HCT116 (cell line): ENCODE data around the gene CDKN2A. TPM values are rescaled to one million over a fixed set of nuclear protein-coding genes. Genes with fewer than 3 reads are reported as not detected.

ENCODE experiments used
- ATAC-seq: fragments of 200-7000 bp; cut with Tn5 transposase; 2 replicates; pipeline ENCODE4 v1.9.1; 2020; ENCODE audit warnings: mild to moderate bottlenecking, moderate library complexity
- BruUV-seq: library from RNA; stranded (reverse); fragments of 400-500 nt; replicated peaks from 2 replicates; lab custom pipeline; 2021; lab: Mats Ljungman, UMichigan
- CTCF ChIA-PET: fragments of 300-600 bp; sonication (Branson Sonifier 250); formaldehyde crosslinking; loops from one replicate; lab custom pipeline; 2021; ENCODE audit warnings: antibody characterized with exemption; lab: Charles Lee
- POLR2A ChIA-PET: fragments of 300-600, 350-600 bp; sonication (Branson Sonifier 250); formaldehyde crosslinking; loops from one replicate; lab custom pipeline; 2021; ENCODE audit warnings: antibody characterized with exemption; lab: Charles Lee
- RAD21 ChIA-PET, 2 experiments: fragments of 300-600 bp; sonication (Branson Sonifier 250); formaldehyde crosslinking; loops; one replicate each; lab custom pipeline; 2023; ENCODE audit warnings: low total read pairs in 2 of 2; ENCODE audit not compliant: uncharacterized antibody in 2 of 2, unreplicated experiment in 2 of 2, low non-redundant PET in 1 of 2; lab: Charles Lee
- DNase-seq: peaks from one replicate; pipeline ENCODE4 v3.0.0-alpha.2; 2010; ENCODE audit warnings: low read depth, low spot score
- H2AFZ ChIP-seq: fragments of 200-600 bp; shearing (Covaris generic), sonication (generic); 2 replicates; pipeline ENCODE4 v1.6.1; 2017; ENCODE audit warnings: low read depth, mixed run types, mixed read lengths, antibody characterized with exemption, low read length; ENCODE audit not compliant: poor library complexity, severe bottlenecking
- H3K27ac ChIP-seq: 2 replicates; pipeline ENCODE4 v1.5.1; 2012; ENCODE audit warnings: low read depth, low read length
- H3K27me3 ChIP-seq: fragments of 200-600 bp; sonication (generic); 2 replicates; pipeline ENCODE4 v1.6.1; 2016; ENCODE audit warnings: mixed run types, low read length, mixed read lengths; ENCODE audit not compliant: insufficient read depth
- H3K36me3 ChIP-seq, 2 experiments: fragments of 200-500 bp in 1 of 2; fragments of 200-600 bp in 1 of 2; sonication (Bioruptor generic) in 1 of 2; sonication (generic) in 1 of 2; 2 replicates each; pipeline versions ENCODE4 v1.5.1 to v1.6.1; 2014 to 2016; ENCODE audit warnings: low read length in 2 of 2, inconsistent platforms in 1 of 2, mixed read lengths in 1 of 2, mixed run types in 1 of 2; ENCODE audit not compliant: insufficient read depth in 2 of 2, control insufficient read depth in 1 of 2
- H3K4me1 ChIP-seq, 2 experiments: fragments of 200-600 bp in 1 of 2; sonication (generic) in 1 of 2; 2 replicates each; pipeline versions ENCODE4 v1.5.1 to v1.6.1; 2012 to 2017; ENCODE audit warnings: low read length in 2 of 2, inconsistent platforms in 1 of 2, mild to moderate bottlenecking in 1 of 2, mixed read lengths in 1 of 2, mixed run types in 1 of 2, moderate library complexity in 1 of 2; ENCODE audit not compliant: insufficient read depth in 2 of 2, control insufficient read depth in 1 of 2
- H3K4me2 ChIP-seq: fragments of 200-600 bp; sonication (generic); 2 replicates; pipeline ENCODE4 v1.6.1; 2017; ENCODE audit warnings: mixed run types, low read length, mixed read lengths
- H3K4me3 ChIP-seq, 2 experiments: fragments of 200-600 bp in 1 of 2; sonication (generic) in 1 of 2; replicated peaks in 1 of 2; 2 replicates each; pipeline ENCODE4 v1.5.1; 2011 to 2016; ENCODE audit warnings: low read length in 2 of 2, control low read depth in 1 of 2, low read depth in 1 of 2, mild to moderate bottlenecking in 1 of 2, mixed read lengths in 1 of 2, mixed run types in 1 of 2
- H3K79me2 ChIP-seq: fragments of 200-600 bp; sonication (generic); 2 replicates; pipeline ENCODE4 v1.6.1; 2017; ENCODE audit warnings: mild to moderate bottlenecking, mixed run types, low read length, moderate library complexity, mixed read lengths; ENCODE audit not compliant: insufficient read depth
- H3K9ac ChIP-seq: fragments of 200-600 bp; sonication (generic); 2 replicates; pipeline ENCODE4 v1.6.1; 2016; ENCODE audit warnings: low read length, mixed read lengths
- H3K9me2 ChIP-seq: fragments of 200-600 bp; sonication (generic), shearing (Covaris generic); 2 replicates; pipeline ENCODE4 v1.6.1; 2017; ENCODE audit warnings: mixed run types, mild to moderate bottlenecking, moderate library complexity; ENCODE audit not compliant: insufficient read depth
- H3K9me3 ChIP-seq, 2 experiments: fragments of 200-500 bp in 1 of 2; fragments of 200-600 bp in 1 of 2; sonication (Bioruptor generic) in 1 of 2; sonication (generic) in 1 of 2; 2 replicates each; pipeline ENCODE4 v1.6.1; 2014 to 2017; ENCODE audit warnings: low read length in 2 of 2, mixed read lengths in 2 of 2, inconsistent platforms in 1 of 2, low read depth in 1 of 2, mild to moderate bottlenecking in 1 of 2, mixed run types in 1 of 2, moderate library complexity in 1 of 2; ENCODE audit not compliant: control insufficient read depth in 1 of 2, insufficient read depth in 1 of 2
- H4K20me1 ChIP-seq: fragments of 200-600 bp; sonication (generic), shearing (Covaris generic); 2 replicates; pipeline ENCODE4 v1.6.1; 2017; ENCODE audit warnings: mixed run types, mild to moderate bottlenecking, moderate library complexity; ENCODE audit not compliant: insufficient read depth
- ATF3 ChIP-seq: IDR thresholded peaks from 2 replicates; pipeline ENCODE4 v1.6.1; 2012
- CBX3 ChIP-seq: IDR thresholded peaks from 2 replicates; pipeline ENCODE4 v1.6.1; 2012; ENCODE audit warnings: low read depth
- CEBPB ChIP-seq: IDR thresholded peaks from 2 replicates; pipeline ENCODE4 v1.6.1; 2012; ENCODE audit warnings: low read depth
- CTCF ChIP-seq, 3 experiments: fragments of 200-600 bp in 1 of 3; sonication (generic) in 1 of 3; IDR thresholded peaks in 2 of 3; conservative IDR thresholded peaks in 1 of 3; 2 replicates each; pipeline ENCODE4 v1.5.1; 2012 to 2017; ENCODE audit warnings: low read depth in 2 of 3, low read length in 2 of 3, antibody characterized with exemption in 1 of 3, borderline replicate concordance in 1 of 3, control low read depth in 1 of 3, mild to moderate bottlenecking in 1 of 3, mixed read lengths in 1 of 3, mixed run types in 1 of 3, moderate library complexity in 1 of 3; ENCODE audit not compliant: insufficient read depth in 1 of 3
- EGR1 ChIP-seq: IDR thresholded peaks from 2 replicates; pipeline ENCODE4 v1.6.1; 2012; ENCODE audit warnings: low read depth
- MAX ChIP-seq: IDR thresholded peaks from 2 replicates; pipeline ENCODE4 v1.6.1; 2012
- RAD21 ChIP-seq: IDR thresholded peaks from 2 replicates; pipeline ENCODE4 v1.6.1; 2012; ENCODE audit warnings: low read depth, mild to moderate bottlenecking
- SP1 ChIP-seq: IDR thresholded peaks from 2 replicates; pipeline ENCODE4 v1.6.1; 2012; ENCODE audit warnings: low read depth
- ZFX ChIP-seq: fragments of 450-650 bp; IDR thresholded peaks from 2 replicates; pipeline ENCODE4 v1.6.1; 2017
- ZNF274 ChIP-seq: fragments of 200-500 bp; sonication (Bioruptor generic); IDR thresholded peaks from 2 replicates; pipeline ENCODE4 v1.6.1; 2014; ENCODE audit warnings: mild to moderate bottlenecking, low read depth, low read length, inconsistent platforms
- intact Hi-C: fragments of 100-400 bp; cut with micrococcal nuclease; formaldehyde crosslinking; loops from 2 replicates; pipeline ENCODE4 v1.10.0; 2022
- total RNA-seq: library from RNA; stranded (reverse); gene quantifications from one replicate; pipeline ENCODE4 v1.2.1, GENCODE V29; 2021; ENCODE audit not compliant: unreplicated experiment

The CDKN2A gene
- total RNA-seq, 1 experiment from 2014 or later: 89.7 TPM

GRCh38 chr9:21919377-21920362 is 74.5 kb downstream of the CDKN2A start:
- Histone ChIP-seq H3K27me3 (no peaks in the 10 kb centered on the region), H3K9me3 (no peaks in the 10 kb centered on the region), H3K9ac (peak overlapping the region; percentile 5; the same call in 1 of the 2 replicates), H3K27ac (peak overlapping the region; percentile 7), H3K4me2 (peak overlapping the region; percentile 63), H3K4me3 (peak overlapping the region in 1 of 2 experiments; percentile 4; a peak in 1 of 4 replicates), H4K20me1 (no peaks in the 10 kb centered on the region), H3K9me2 (no peaks in the 10 kb centered on the region), H3K79me2 (no peaks in the 10 kb centered on the region)
- CTCF ChIA-PET: interaction anchor here (1.9 kb wide), 1 partner anchor 89 kb away, joined by 4 read pairs; the partner anchor contains the start of gene CDKN2B
- RAD21 ChIA-PET: no interaction called here
- ATAC-seq: peak; percentile 70
- TF ChIP-seq MAX (no peak), SP1 (peak; percentile 8; the same call in 1 of the 2 replicates), RAD21 (no peak), ATF3 (no peak), CTCF (IDR thresholded peaks at IDR 0.05 in 2 of 3, conservative IDR thresholded peaks at IDR 0.05 in 1 of 3; ENCODE audit: borderline replicate concordance in 1 of 3, insufficient read depth in 1 of 3, low read depth in 2 of 3, low read length in 2 of 3) (no peak), ZNF274 (no peak), ZFX (no peak), EGR1 (no peak), CEBPB (peak; percentile 49; the same call in 1 of the 2 replicates), CBX3 (peak; percentile 55; the same call in 1 of the 2 replicates)
- TF ChIP-seq, all 23 proteins: peak for 3
- H3K4me1 ChIP-seq: peaks cover 15 to 19% of the 10 kb centered on the region in 2 experiments; a peak in 3 of 4 replicates
- peak; percentile 37 for DNase-seq
- POLR2A ChIA-PET: no interaction called here
- no peaks in the 10 kb centered on the region for H3K36me3 ChIP-seq
- intact Hi-C loops: no loop called here
- BruUV-seq: no TSS peak
- no peak overlapping the region for H2AFZ ChIP-seq

Other genes starting within 250 kb of the CDKN2A start
- 326 TPM for gene MTAP, start 191.8 kb downstream of the CDKN2A start, total RNA-seq
- gene CDKN2B-AS1, start 399 bp upstream of the CDKN2A start, total RNA-seq: 1.7 TPM
- 9.8 TPM for gene CDKN2B, start 14.9 kb upstream of the CDKN2A start, total RNA-seq